Measurements from ENCODE around the gene FAM131C. TPM values are rescaled to one million over a fixed set of nuclear protein-coding genes. Genes with fewer than 3 reads are reported as not detected.
"Not testable (repeated sequence)": the region's sequence is repeated elsewhere in the genome, so short reads cannot be mapped to it uniquely, and the experiment has no call there.

Gene FAM131C
- total RNA-seq, 1 donor from 2014 or later = 1.1 TPM

GRCh38 chr1:16109571-16109970, 36.1 kb upstream of the FAM131C start:
- Mint-ChIP-seq H3K27ac (ENCODE audit: unreplicated experiment) (no peak overlapping the region), H3K9me3 (ENCODE audit: unreplicated experiment) (peaks cover 10% of the 10 kb centered on the region), H3K4me1 (ENCODE audit: low read depth, unreplicated experiment) (peaks cover 4% of the 10 kb centered on the region), H3K4me3 (ENCODE audit: unreplicated experiment) (no peak overlapping the region), H3K36me3 (ENCODE audit: unreplicated experiment) (peaks cover 5% of the 10 kb centered on the region), H3K27me3 (ENCODE audit: unreplicated experiment) (peaks cover 2% of the 10 kb centered on the region)
- DNase-seq = no peak
- TF ChIP-seq CTCF (IDR thresholded peaks at IDR 0.05; ENCODE audit: partially characterized antibody, unreplicated experiment) = no peak

GRCh38 chr1:16107039-16107438, 33.6 kb upstream of the FAM131C start:
- H3K9me3 Mint-ChIP-seq (ENCODE audit: unreplicated experiment) = peaks cover 15% of the 10 kb centered on the region
- DNase-seq; H3K36me3 Mint-ChIP-seq (ENCODE audit: unreplicated experiment): not testable (repeated sequence)

DNA sequence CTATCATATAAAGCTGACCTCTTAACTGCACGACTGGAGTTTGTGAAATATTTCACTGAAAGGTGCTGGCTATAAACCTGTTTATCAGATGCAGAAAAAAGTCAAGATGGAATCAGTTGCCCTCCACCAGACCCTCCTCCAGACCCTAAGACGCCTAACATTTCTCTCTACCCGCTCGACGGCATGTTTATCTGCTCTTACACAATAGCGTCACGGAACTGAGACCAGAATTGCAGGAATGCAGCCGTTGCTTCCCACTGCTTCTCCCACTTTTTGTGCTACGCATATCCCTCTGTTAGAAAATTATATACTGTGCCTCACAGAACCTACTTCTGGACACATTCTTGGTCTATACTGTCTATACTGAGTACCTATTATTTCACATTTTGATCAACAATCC, 28.2 kb upstream of the FAM131C start:
- Mint-ChIP-seq H3K9me3 (ENCODE audit: unreplicated experiment) (peaks cover 7% of the 10 kb centered on the region), H3K27me3 (ENCODE audit: unreplicated experiment) (peaks cover 7% of the 10 kb centered on the region), H3K36me3 (ENCODE audit: unreplicated experiment) (no peaks in the 10 kb centered on the region), H3K27ac (ENCODE audit: unreplicated experiment) (no peak overlapping the region), H3K4me1 (ENCODE audit: low read depth, unreplicated experiment) (peaks cover 3% of the 10 kb centered on the region), H3K4me3 (ENCODE audit: unreplicated experiment) (no peak overlapping the region)
- DNase-seq = no peak
- TF ChIP-seq CTCF (IDR thresholded peaks at IDR 0.05; ENCODE audit: partially characterized antibody, unreplicated experiment) = no peak

More at GRCh38 chr1:16107039-16107438, 33.6 kb upstream of the FAM131C start:
- not testable (repeated sequence) for H3K27me3 Mint-ChIP-seq (ENCODE audit: unreplicated experiment); H3K27ac Mint-ChIP-seq (ENCODE audit: unreplicated experiment); H3K4me1 Mint-ChIP-seq (ENCODE audit: low read depth, unreplicated experiment); H3K4me3 Mint-ChIP-seq (ENCODE audit: unreplicated experiment)

- no peak overlapping the region for H3K27ac Mint-ChIP-seq (ENCODE audit: unreplicated experiment)
- H3K36me3 Mint-ChIP-seq (ENCODE audit: unreplicated experiment) = no peaks in the 10 kb centered on the region
- no peak for DNase-seq
- H3K4me3 Mint-ChIP-seq (ENCODE audit: unreplicated experiment) = no peak overlapping the region
- TF ChIP-seq CTCF (IDR thresholded peaks at IDR 0.05; ENCODE audit: partially characterized antibody, unreplicated experiment) = no peak
- peaks cover 8% of the 10 kb centered on the region for H3K27me3 Mint-ChIP-seq (ENCODE audit: unreplicated experiment)
- H3K4me1 Mint-ChIP-seq (ENCODE audit: low read depth, unreplicated experiment) = peaks cover 3% of the 10 kb centered on the region
- H3K9me3 Mint-ChIP-seq (ENCODE audit: unreplicated experiment) = peaks cover 7% of the 10 kb centered on the region
Measured at GRCh38 chr1:16099412-16099811, 26.0 kb upstream of the FAM131C start.

DNA sequence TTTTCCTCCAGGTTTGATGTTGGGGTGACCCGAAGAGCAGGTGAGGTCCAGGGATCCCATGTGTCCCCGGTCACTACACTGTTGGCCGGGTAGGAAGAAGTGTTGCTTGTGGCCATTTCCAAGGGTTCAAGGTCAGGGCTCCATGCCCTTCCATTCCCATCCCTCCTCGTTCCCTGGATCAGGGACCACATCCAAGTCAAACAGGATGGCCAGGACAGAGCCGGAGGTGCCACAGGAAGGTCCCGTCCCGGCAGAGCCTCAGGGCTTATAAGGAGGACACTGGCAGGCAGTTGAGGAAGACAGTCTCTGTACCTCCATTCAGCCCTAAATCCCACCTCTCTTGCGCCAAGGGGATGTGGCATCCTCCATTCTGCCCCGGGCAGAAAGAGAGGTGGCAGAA, 22.0 kb upstream of the FAM131C start:
- H3K9me3 Mint-ChIP-seq (ENCODE audit: unreplicated experiment) = peaks cover 4% of the 10 kb centered on the region
- H3K36me3 Mint-ChIP-seq (ENCODE audit: unreplicated experiment) = no peaks in the 10 kb centered on the region

More for the DNA sequence above, 22.0 kb upstream of the FAM131C start:
- Mint-ChIP-seq H3K4me1 (ENCODE audit: low read depth, unreplicated experiment) (peaks cover 3% of the 10 kb centered on the region), H3K27me3 (ENCODE audit: unreplicated experiment) (peaks cover 6% of the 10 kb centered on the region), H3K4me3 (ENCODE audit: unreplicated experiment) (no peak overlapping the region), H3K27ac (ENCODE audit: unreplicated experiment) (no peak overlapping the region)
- DNase-seq = no peak
- TF ChIP-seq CTCF (IDR thresholded peaks at IDR 0.05; ENCODE audit: partially characterized antibody, unreplicated experiment) = no peak
